Kidney capillary endothelial cell (primary cell): ENCODE results near the gene RRP36.

Experiments
- DNase-seq: peaks from one replicate; pipeline ENCODE4 v3.0.0-alpha.2; 2018; ENCODE audit warnings: low spot score

Gene RRP36

GRCh38 chr6:43070028-43070632, 48.7 kb downstream of the RRP36 start:
- DNase-seq = peak; percentile 38

- no peak for DNase-seq
These were observed 53.6 kb downstream of the RRP36 start for GRCh38 chr6:43074847-43075669.

GRCh38 chr6:43075670-43076463, 54.4 kb downstream of the RRP36 start, which contains the start of gene PTK7:
PTK7 (plus strand) TSS chr6:43076314; CDS start chr6:43076489, 175 bp downstream.
- no peak for DNase-seq

- peak; percentile 33 for DNase-seq
These were observed 55.3 kb downstream of the RRP36 start for GRCh38 chr6:43076464-43077332.

GRCh38 chr6:43077333-43077809, 55.9 kb downstream of the RRP36 start:
- no peak for DNase-seq

- no peak for DNase-seq
These were observed 56.6 kb downstream of the RRP36 start for GRCh38 chr6:43077981-43078511.

GRCh38 chr6:43078691-43079090, 57.3 kb downstream of the RRP36 start:
- DNase-seq = no peak
